Measurements from ENCODE around the gene CHI3L1. TPM values are rescaled to one million over a fixed set of nuclear protein-coding genes. Genes with fewer than 3 reads are reported as not detected.

CHI3L1 gene
- polyA plus RNA-seq, 4 donors = 8.4 to 14.1 (median 10.8) TPM

DNA sequence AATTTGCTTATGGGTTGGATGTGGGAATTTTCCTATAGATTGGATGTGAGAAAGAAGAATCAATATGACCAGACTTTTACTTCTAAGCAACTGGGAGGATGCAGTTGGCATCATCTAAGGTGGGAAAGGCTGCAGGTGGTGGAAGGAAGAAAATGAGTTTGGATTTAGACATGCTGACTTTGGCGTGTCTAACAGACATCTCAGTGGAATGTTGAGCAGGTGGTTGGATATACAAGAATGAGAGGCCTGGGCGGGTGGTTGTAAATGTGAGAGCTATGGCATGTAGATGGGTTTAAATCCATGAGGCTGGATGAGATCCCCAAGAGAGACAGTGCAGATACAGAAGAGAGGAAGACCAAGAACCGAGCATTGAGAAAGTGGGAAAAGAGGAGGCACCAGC lies 48.4 kb downstream of the CHI3L1 start:
- DNase-seq (ENCODE audit: low read depth in 4 of 4, low spot score in 2 of 4) = no peak

DNA sequence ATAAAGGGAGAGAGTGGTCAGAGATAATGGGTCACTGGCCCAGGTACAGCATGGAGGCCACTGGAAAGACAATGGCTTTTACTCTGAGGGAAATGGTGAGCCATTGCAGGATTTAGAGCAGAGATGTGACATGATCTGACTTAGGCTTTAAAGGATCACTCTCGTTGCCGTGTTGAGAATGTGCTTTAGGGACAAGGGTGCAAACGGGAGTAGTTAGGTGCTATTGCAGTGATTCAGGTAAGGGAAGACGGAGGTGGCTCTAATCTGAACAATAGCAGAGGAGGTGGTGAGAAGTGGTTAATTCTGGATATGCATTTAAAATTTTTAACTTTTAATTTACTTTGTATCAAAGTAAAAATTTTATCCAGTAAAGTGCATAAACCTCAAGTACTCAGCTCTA lies 49.2 kb downstream of the CHI3L1 start:
- DNase-seq (ENCODE audit: low read depth in 4 of 4, low spot score in 2 of 4) = no peak

DNA sequence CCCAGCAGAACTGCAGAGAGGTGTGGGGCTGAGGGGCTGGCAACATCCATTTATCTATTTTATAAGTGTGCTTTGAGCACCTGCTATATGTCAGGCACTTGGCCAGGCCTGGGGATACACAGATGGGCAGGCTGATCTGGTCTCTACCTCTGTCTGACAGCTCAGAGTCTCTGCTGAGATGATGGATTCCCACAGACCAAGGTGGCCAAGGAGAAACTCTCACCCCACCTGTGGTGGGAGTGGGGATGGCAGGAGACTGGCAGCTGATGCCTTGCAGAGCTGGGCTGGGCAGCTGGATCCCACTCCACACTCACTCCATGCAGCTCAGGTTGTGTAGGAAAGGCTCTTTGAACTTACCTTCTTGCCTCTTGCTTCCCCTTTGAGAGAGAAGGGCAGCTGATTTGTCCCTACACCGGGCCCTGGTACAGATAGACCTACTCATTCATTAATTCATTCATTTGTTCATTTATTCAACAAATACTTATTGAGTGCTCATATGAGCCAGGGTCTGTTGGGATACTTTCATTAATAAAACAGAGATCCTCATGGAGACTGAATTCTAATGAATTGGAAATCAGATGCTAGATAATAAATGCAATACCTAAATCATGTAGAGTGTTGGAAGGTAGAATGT lies 50.0 kb downstream of the CHI3L1 start:
- no peak for DNase-seq (ENCODE audit: low read depth in 4 of 4, low spot score in 2 of 4)

DNA sequence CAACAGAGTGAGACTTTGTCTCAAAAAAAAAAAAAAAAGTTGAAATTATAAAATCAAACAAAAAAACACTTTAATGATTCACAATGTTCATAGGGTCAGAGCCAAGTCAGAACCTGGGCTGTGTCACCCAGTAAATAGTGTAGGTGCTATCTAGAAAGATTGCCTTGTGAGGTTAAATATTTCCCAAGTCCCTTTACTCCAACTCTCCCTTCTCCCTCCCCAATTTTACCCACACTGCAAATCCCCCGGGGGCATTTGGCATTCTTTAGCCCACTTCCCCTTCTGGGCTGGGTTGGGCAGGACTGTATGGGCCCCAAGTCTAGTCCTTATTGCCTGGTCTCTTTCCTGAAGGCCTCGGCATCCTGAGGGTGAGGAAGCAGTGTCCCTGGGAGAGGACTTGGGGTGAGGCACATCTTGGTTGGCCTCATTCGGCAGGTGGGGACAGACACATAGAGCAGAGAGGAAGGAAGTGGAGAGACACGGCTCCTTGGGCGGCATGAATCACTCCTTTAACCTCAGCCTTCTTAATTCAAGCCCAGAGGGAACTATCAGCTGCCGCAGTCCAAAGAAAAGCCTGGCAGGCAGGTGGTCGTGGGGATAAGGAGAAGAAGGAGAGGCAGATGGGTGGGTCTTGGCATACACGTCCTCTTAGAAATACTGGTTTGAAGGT lies 50.7 kb downstream of the CHI3L1 start:
- DNase-seq (ENCODE audit: low read depth in 4 of 4, low spot score in 2 of 4) = no peak

DNA sequence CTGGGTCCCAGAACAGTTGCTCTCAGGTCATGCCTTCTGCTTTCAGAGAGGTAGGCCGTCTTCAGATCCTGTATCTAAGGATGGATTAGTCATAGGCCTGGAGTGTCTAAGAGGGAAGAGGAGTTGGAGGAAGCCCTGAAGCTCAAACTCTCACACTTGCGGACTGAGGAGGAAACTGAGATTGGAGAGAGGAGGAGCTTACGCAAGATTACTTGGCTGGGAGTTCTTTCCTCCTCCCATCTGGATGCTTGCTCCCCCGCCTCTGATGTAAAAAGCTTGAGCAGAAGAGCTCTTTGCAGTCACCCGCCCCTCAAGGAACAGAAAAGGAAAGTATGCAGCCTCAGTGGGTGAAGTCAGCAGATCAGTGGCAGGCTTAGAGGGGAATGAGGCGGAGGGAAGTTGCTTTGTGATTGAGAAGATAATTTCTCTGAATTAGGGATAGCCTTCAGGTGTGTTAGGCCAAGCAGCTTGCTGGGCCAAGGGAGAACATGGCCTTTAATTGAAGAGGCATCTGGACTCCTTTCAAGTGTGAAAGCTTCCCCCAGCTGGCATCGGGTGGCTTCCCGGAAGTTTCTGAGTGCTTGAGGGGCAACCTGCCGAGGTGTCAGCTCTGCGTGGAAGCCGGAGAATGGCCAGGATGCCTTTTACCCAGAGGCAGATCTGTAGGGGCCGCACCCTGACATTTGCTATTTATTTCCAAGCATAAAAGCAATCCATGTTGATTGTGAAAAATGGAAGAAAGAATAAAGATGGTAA lies 52.4 kb downstream of the CHI3L1 start:
- no peak for DNase-seq (ENCODE audit: low read depth in 4 of 4, low spot score in 2 of 4)

DNA sequence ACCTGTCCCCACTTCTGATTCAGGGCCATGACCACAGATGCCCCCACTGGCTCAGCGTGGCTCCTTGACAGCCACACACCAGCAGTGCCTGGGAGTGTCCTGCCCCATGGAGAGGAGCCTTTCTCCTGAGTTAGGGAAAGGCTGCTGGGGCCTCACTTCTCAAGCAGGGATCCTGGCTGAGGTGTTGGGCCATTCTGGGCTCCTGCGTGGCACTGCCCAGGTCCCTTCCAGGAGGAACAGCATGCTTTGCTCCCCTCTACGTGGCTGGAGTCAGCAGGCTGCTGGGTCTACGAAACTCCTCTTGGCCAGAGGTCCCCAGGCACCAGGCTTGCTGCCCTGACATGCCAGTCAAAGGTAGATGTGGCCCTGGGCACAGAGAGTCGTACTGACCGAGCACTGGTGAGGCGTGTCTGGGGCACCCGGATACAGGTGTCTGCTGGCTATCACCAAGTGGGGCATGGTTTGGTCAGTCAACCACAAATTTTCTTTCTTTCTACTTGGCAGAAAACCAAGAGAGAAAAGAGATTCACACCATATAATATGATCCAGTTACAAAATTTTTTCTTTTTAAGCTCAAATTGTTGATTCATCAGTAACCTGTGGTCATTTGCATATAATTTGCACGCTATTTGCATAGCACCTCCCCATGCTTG lies 54.8 kb downstream of the CHI3L1 start:
- no peak for DNase-seq (ENCODE audit: low read depth in 4 of 4, low spot score in 2 of 4)

DNA sequence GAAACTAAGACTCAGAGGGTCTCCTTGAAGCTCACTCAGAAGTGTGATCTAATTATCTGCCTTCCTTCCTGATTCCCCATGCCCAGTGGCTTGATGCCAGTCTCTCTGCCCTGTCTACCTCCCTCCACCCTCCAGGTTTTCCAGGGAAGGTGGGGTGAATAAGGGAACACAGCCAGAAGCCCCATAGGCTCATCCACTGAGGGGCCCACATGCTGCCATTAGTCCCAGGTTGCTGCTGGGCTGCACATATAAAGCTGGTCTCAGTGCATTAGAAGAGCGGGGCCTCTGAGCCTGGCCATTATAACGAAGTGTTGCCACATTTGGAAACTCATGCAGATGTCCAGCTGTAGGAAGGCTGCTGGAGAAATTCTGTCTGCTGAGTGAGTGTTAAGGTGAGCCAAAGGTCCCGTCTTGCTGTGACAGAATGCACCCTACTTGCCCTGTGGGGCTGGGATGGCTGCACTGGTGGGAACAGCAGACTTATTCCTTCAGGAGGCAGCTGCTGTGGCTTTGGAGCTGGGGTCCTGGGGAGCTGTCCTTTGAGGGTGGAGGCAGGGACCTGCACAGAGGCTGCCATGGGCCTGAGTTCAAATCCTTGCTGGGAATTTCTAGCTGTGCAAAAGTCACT lies 56.0 kb downstream of the CHI3L1 start:
- no peak for DNase-seq (ENCODE audit: low read depth in 4 of 4, low spot score in 2 of 4)

DNA sequence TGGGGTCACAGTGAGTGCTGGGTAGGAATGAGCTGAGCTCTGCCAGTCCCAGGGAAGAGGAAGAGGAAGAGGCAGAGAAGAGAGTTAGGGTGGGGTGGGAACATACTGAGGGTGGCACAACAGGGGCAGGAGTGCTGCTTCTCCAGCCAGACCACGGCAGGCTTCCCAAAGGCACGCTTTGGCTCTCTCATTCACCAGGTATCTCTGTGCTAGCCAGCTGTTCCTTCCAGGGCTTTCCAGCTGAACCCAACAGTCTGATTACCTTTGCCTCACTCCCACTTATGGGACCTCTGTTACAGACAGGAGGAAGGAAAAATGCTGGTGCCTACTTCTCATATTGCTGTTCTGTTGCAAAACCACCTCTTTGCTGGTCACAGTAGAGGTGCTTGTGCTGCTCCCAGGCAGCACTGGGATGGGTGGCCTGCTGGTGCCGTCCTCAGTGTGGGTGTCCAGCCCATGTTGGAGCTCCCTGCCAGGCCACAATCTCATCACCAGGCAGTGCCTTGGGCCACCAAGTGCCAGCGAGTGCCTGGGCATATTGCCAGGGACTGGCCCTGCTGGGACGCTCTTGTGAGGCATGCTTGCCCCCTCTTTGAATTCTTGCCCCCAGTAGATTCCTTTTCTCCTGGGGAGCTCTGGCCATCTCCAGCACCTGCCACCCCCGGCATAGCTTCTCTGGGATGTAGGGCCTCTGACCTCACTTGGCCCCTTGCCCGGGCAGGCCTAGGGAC lies 56.8 kb downstream of the CHI3L1 start:
- no peak for DNase-seq (ENCODE audit: low read depth in 4 of 4, low spot score in 2 of 4)

Other genes with a start within 250 kb of the CHI3L1 start
- gene ADIPOR1, start 228.4 kb downstream of the CHI3L1 start, polyA plus RNA-seq (ENCODE audit: insufficient read length in 4 of 4) = 10 to 100 TPM; 73.9 to 83.5 (median 78.4) TPM
- gene CYB5R1, start 219.4 kb downstream of the CHI3L1 start, polyA plus RNA-seq (ENCODE audit: insufficient read length in 4 of 4) = 10 to 100 TPM; 47.7 to 52.8 (median 48.6) TPM
- gene TMEM183A, start 179.3 kb downstream of the CHI3L1 start, polyA plus RNA-seq (ENCODE audit: insufficient read length in 4 of 4) = 10 to 100 TPM; 68.3 to 82.8 (median 74.7) TPM
- 10 to 100 TPM in 2 of 4 donors, 1 to 10 TPM in 2; 4.0 to 12.2 (median 8.5) TPM for gene PPFIA4, start 160.2 kb downstream of the CHI3L1 start, polyA plus RNA-seq (ENCODE audit: insufficient read length in 4 of 4)
- gene MYOG, start 100.7 kb downstream of the CHI3L1 start, polyA plus RNA-seq (ENCODE audit: insufficient read length in 4 of 4) = under 1 TPM; 0.16 to 0.35 (median 0.20) TPM
- gene ADORA1, start 59.0 kb downstream of the CHI3L1 start, polyA plus RNA-seq (ENCODE audit: insufficient read length in 4 of 4) = 1 to 10 TPM; 3.7 to 8.7 (median 5.9) TPM
- under 1 TPM; 0.17 to 0.47 (median 0.29) TPM for gene MYBPH, start 10.9 kb downstream of the CHI3L1 start, polyA plus RNA-seq (ENCODE audit: insufficient read length in 4 of 4)
- gene CHIT1, start 43.0 kb upstream of the CHI3L1 start, polyA plus RNA-seq (ENCODE audit: insufficient read length in 4 of 4) = under 1 TPM; 0.13 to 0.46 (median 0.21) TPM
- 100 to 1,000 TPM in 2 of 4 donors, 10 to 100 TPM in 2; 86.8 to 215 (median 118) TPM for gene BTG2, start 118.8 kb upstream of the CHI3L1 start, polyA plus RNA-seq (ENCODE audit: insufficient read length in 4 of 4)
- gene FMOD, start 164.4 kb upstream of the CHI3L1 start, polyA plus RNA-seq (ENCODE audit: insufficient read length in 4 of 4) = 10 to 100 TPM; 39.5 to 65.2 (median 51.1) TPM

Data from left renal cortex interstitium (tissue), 4 donors.